SK-N-SH (cell line): ENCODE results near the gene CHST15. TPM values are rescaled to one million over a fixed set of nuclear protein-coding genes. Genes with fewer than 3 reads are reported as not detected.

Experiments
- CTCF ChIA-PET: fragments of 300-600, 350-600 bp; formaldehyde crosslinking; extraction: SDS; loops from one replicate; lab custom pipeline; 2021; lab: Yijun Ruan, JAX
- POLR2A ChIA-PET: fragments of 350-600 bp; sonication (Branson Sonifier 250); formaldehyde crosslinking; extraction: SDS; loops from one replicate; lab custom pipeline; 2020; ENCODE audit warnings: antibody characterized with exemption, inconsistent platforms; lab: Yijun Ruan, JAX
- DNase-seq: peaks from one replicate; pipeline ENCODE4 v3.0.0; 2012
- H2AFZ ChIP-seq: fragments of 200-600 bp; sonication (generic); 2 replicates; pipeline ENCODE4 v1.8.1; 2016; ENCODE audit warnings: antibody characterized with exemption, mild to moderate bottlenecking, low read depth
- H3F3A ChIP-seq: fragments of 200-600 bp; sonication (generic); replicated peaks from 2 replicates; pipeline ENCODE3; 2016; ENCODE audit warnings: antibody characterized with exemption, mild to moderate bottlenecking; ENCODE audit not compliant: insufficient read depth
- H3K27ac ChIP-seq, 2 experiments: fragments of 200-500 bp in 1 of 2; fragments of 200-600 bp in 1 of 2; sonication (Bioruptor generic) in 1 of 2; sonication (generic), shearing (Covaris generic) in 1 of 2; 2 replicates each; pipeline versions ENCODE4 v1.5.1 to v1.6.1; 2014 to 2016; ENCODE audit warnings: low read depth in 2 of 2, inconsistent platforms in 1 of 2, low read length in 1 of 2, mild to moderate bottlenecking in 1 of 2, mixed read lengths in 1 of 2
- H3K27me3 ChIP-seq: fragments of 200-600 bp; sonication (generic), shearing (Covaris generic); 2 replicates; pipeline ENCODE4 v1.6.1; 2016; ENCODE audit warnings: mixed run types; ENCODE audit not compliant: insufficient read depth
- H3K36me3 ChIP-seq, 2 experiments: fragments of 200-500 bp in 1 of 2; fragments of 200-600 bp in 1 of 2; sonication (Bioruptor generic) in 1 of 2; sonication (generic) in 1 of 2; replicated peaks in 1 of 2; 2 replicates each; pipeline versions ENCODE3 to v1.5.1; 2014 to 2016; ENCODE audit warnings: low read length in 1 of 2, mild to moderate bottlenecking in 1 of 2; ENCODE audit not compliant: insufficient read depth in 2 of 2, control insufficient read depth in 1 of 2
- H3K4me1 ChIP-seq, 2 experiments: fragments of 200-500 bp in 1 of 2; fragments of 200-600 bp in 1 of 2; sonication (Bioruptor generic) in 1 of 2; sonication (generic), shearing (Covaris generic) in 1 of 2; 2 replicates each; pipeline versions ENCODE4 v1.5.1 to v1.6.1; 2014 to 2016; ENCODE audit warnings: low read depth in 1 of 2, low read length in 1 of 2, mixed run types in 1 of 2; ENCODE audit not compliant: insufficient read depth in 2 of 2, control insufficient read depth in 1 of 2
- H3K4me2 ChIP-seq: fragments of 200-600 bp; sonication (generic), shearing (Covaris generic); 2 replicates; pipeline ENCODE4 v1.6.1; 2017; ENCODE audit warnings: mixed run types
- H3K4me3 ChIP-seq, 2 experiments: fragments of 200-500 bp in 1 of 2; fragments of 200-600 bp in 1 of 2; sonication (Bioruptor generic) in 1 of 2; sonication (generic), shearing (Covaris generic) in 1 of 2; 2 replicates each; pipeline versions ENCODE4 v1.5.1 to v1.8.1; 2014 to 2016; ENCODE audit warnings: low read depth in 2 of 2, inconsistent platforms in 1 of 2, low read length in 1 of 2, mild to moderate bottlenecking in 1 of 2, mixed read lengths in 1 of 2, moderate library complexity in 1 of 2
- H3K79me2 ChIP-seq: fragments of 200-600 bp; sonication (generic); 2 replicates; pipeline ENCODE4 v1.8.1; 2017; ENCODE audit warnings: mild to moderate bottlenecking; ENCODE audit not compliant: insufficient read depth
- H3K9ac ChIP-seq: fragments of 200-600 bp; sonication (generic); 2 replicates; pipeline ENCODE4 v1.6.1; 2017; ENCODE audit warnings: mixed run types
- H3K9me2 ChIP-seq: fragments of 200-600 bp; sonication (generic); 2 replicates; pipeline ENCODE4 v1.6.1; 2017; ENCODE audit warnings: mixed run types
- H3K9me3 ChIP-seq: fragments of 200-600 bp; sonication (generic); 2 replicates; pipeline ENCODE4 v1.6.1; 2017; ENCODE audit warnings: mixed run types, mild to moderate bottlenecking, moderate library complexity
- H4K20me1 ChIP-seq: fragments of 200-600 bp; sonication (generic); 2 replicates; pipeline ENCODE4 v1.6.1; 2017; ENCODE audit warnings: mild to moderate bottlenecking, mixed run types; ENCODE audit not compliant: insufficient read depth
- CHD2 ChIP-seq: fragments of 150-350 bp; IDR thresholded peaks from 2 replicates; pipeline ENCODE4 v1.6.1; 2018; ENCODE audit warnings: low read length; ENCODE audit not compliant: partially characterized antibody
- CTCF ChIP-seq: fragments of 200-600 bp; sonication (generic); IDR thresholded peaks from 2 replicates; pipeline ENCODE4 v1.6.1; 2017; ENCODE audit warnings: antibody characterized with exemption, mild to moderate bottlenecking, moderate library complexity
- ELF1 ChIP-seq: IDR thresholded peaks from 2 replicates; pipeline ENCODE4 v1.4.0; 2012
- EP300 ChIP-seq, 2 experiments: IDR thresholded peaks; 2 replicates each; pipeline versions ENCODE4 v1.4.0 to v1.6.1; 2012; ENCODE audit warnings: borderline replicate concordance in 1 of 2, low read depth in 1 of 2, low read length in 1 of 2
- FOSL2 ChIP-seq: IDR thresholded peaks from 2 replicates; pipeline ENCODE4 v1.4.0; 2012; ENCODE audit warnings: low read depth, mild to moderate bottlenecking, moderate library complexity, borderline replicate concordance
- FOXM1 ChIP-seq: IDR thresholded peaks from 2 replicates; pipeline ENCODE4 v1.4.0; 2012; ENCODE audit warnings: low read depth, mild to moderate bottlenecking
- GATA2 ChIP-seq: sonication (generic); formaldehyde crosslinking; IDR thresholded peaks from 2 replicates; pipeline ENCODE4 v1.5.0; 2020; ENCODE audit warnings: mild to moderate bottlenecking, missing genetic modification reagents
- IRF3 ChIP-seq: fragments of 150-350 bp; IDR thresholded peaks from 2 replicates; pipeline ENCODE4 v1.6.1; 2016; ENCODE audit warnings: mild to moderate bottlenecking, low read depth, low read length
- JUND ChIP-seq: IDR thresholded peaks from 2 replicates; pipeline ENCODE4 v1.4.0; 2012
- MAX ChIP-seq: IDR thresholded peaks from 2 replicates; pipeline ENCODE4 v1.4.0; 2012; ENCODE audit warnings: low read depth
- MXI1 ChIP-seq: IDR thresholded peaks from 2 replicates; pipeline ENCODE4 v1.6.1; 2012; ENCODE audit warnings: mild to moderate bottlenecking, low read depth, low read length, improper control_type of control experiment
- NFIC ChIP-seq: IDR thresholded peaks from 2 replicates; pipeline ENCODE4 v1.4.0; 2012; ENCODE audit warnings: borderline replicate concordance
- PBX3 ChIP-seq: IDR thresholded peaks from 2 replicates; pipeline ENCODE4; 2012
- RAD21 ChIP-seq: IDR thresholded peaks from 2 replicates; pipeline ENCODE4 v1.6.1; 2012; ENCODE audit warnings: mild to moderate bottlenecking, low read length
- RCOR1 ChIP-seq: fragments of 150-350 bp; IDR thresholded peaks from 2 replicates; pipeline ENCODE4 v1.6.1; 2017; ENCODE audit warnings: antibody characterized with exemption, low read length
- RXRA ChIP-seq: IDR thresholded peaks from 2 replicates; pipeline ENCODE4 v1.4.0; 2012; ENCODE audit warnings: low read depth, mild to moderate bottlenecking, borderline replicate concordance
- SMC3 ChIP-seq: IDR thresholded peaks from 2 replicates; pipeline ENCODE4 v1.6.1; 2012; ENCODE audit warnings: low read depth, low read length, improper control_type of control experiment
- TAF1 ChIP-seq: IDR thresholded peaks from 2 replicates; pipeline ENCODE4 v1.6.1; 2012; ENCODE audit warnings: low read depth, mild to moderate bottlenecking, low read length, moderate library complexity, borderline replicate concordance
- YY1 ChIP-seq: IDR thresholded peaks from 2 replicates; pipeline ENCODE4 v1.4.0; 2012; ENCODE audit warnings: low read depth, mild to moderate bottlenecking
- WGBS: methylation state at CpG from one replicate; pipeline ENCODE4 v1.1.6; 2017; ENCODE audit warnings: low lambda C conversion rate; 5-methylcytosine and 5-hydroxymethylcytosine counted together
- polyA plus RNA-seq, 3 experiments: library from polyadenylated mRNA; depleted of rRNA; stranded (reverse); fragments of >200 nt; gene quantifications; 2 replicates each; pipeline ENCODE4 v1.2.3, GENCODE V29; 2012

CHST15 gene
- polyA plus RNA-seq, 1 of the 3 experiments (the other 2 are of a cell fraction), result 0.02 TPM

GRCh38 chr10:123997486-123998196, 95.8 kb downstream of the CHST15 start (continued):
- TF ChIP-seq PBX3, result no peak
- TF ChIP-seq GATA2 (CRISPR knock-in tag), result no peak
- no peak for TF ChIP-seq RAD21
- no peak for TF ChIP-seq CHD2
- TF ChIP-seq, all 33 proteins: peak for 0

- H3K9me2 ChIP-seq, result no peaks in the 10 kb centered on the region
- CTCF ChIA-PET, result interaction anchor here (1.1 to 19.4 kb wide), 18 partner anchors 8 to 414 kb away, joined by 3 to 520 read pairs (median 21); no protein-coding TSS in a partner anchor
- no peaks in the 10 kb centered on the region for H3K36me3 ChIP-seq
- POLR2A ChIA-PET, result no interaction called here
- no peaks in the 10 kb centered on the region for H3F3A ChIP-seq
- no peaks in the 10 kb centered on the region for H3K79me2 ChIP-seq
- H2AFZ ChIP-seq, result no peak overlapping the region
- H4K20me1 ChIP-seq, result no peaks in the 10 kb centered on the region
- no peak for TF ChIP-seq FOXM1
- TF ChIP-seq GATA2 (CRISPR knock-in tag), result no peak
- TF ChIP-seq EP300 (IDR thresholded peaks at IDR 0.05; ENCODE audit: borderline replicate concordance in 1 of 2, low read depth in 1 of 2, low read length in 1 of 2), result no peak
- no peak for TF ChIP-seq CTCF
- TF ChIP-seq JUND, result no peak
- no peak for TF ChIP-seq RXRA
- no peak for TF ChIP-seq YY1
- no peak overlapping the region for H3K4me2 ChIP-seq
- no peaks in the 10 kb centered on the region for H3K27me3 ChIP-seq
- no peak overlapping the region for H3K9ac ChIP-seq
- no peak overlapping the region for H3K4me3 ChIP-seq
- H3K9me3 ChIP-seq, result no peaks in the 10 kb centered on the region
- H3K4me1 ChIP-seq, result no peaks in the 10 kb centered on the region; a peak in 1 of 4 replicates
- no peak overlapping the region for H3K27ac ChIP-seq
- DNase-seq, result peak; percentile 7
- WGBS, result 66% methylated on average over 6 of the region's 6 CpGs
Observed at GRCh38 chr10:123997013-123997412, 96.4 kb downstream of the CHST15 start.

GRCh38 chr10:123996302-123996701, 97.1 kb downstream of the CHST15 start:
- H3K4me2 ChIP-seq, result no peak overlapping the region
- ChIA-PET CTCF (interaction anchor here (0.6 to 19.4 kb wide), 37 partner anchors 9 to 437 kb away, joined by 3 to 520 read pairs (median 8); partner anchors contain the start of gene CHST15), POLR2A (no interaction called here)
- DNase-seq, result no peak
- no peak overlapping the region for H2AFZ ChIP-seq
- no peaks in the 10 kb centered on the region for H3K27me3 ChIP-seq
- no peaks in the 10 kb centered on the region for H3K9me2 ChIP-seq
- no peak overlapping the region for H3K4me3 ChIP-seq
- no peaks in the 10 kb centered on the region for H3K9me3 ChIP-seq
- H3K79me2 ChIP-seq, result no peaks in the 10 kb centered on the region
- WGBS, result 34% methylated on average over 3 of the region's 7 CpGs
- no peaks in the 10 kb centered on the region for H4K20me1 ChIP-seq
- H3K36me3 ChIP-seq, result no peaks in the 10 kb centered on the region
- no peak overlapping the region for H3K27ac ChIP-seq
- H3F3A ChIP-seq, result no peaks in the 10 kb centered on the region
- no peaks in the 10 kb centered on the region; a peak in 1 of 4 replicates for H3K4me1 ChIP-seq
- no peak overlapping the region for H3K9ac ChIP-seq
- TF ChIP-seq IRF3 (no peak), MXI1 (no peak), RCOR1 (no peak), FOSL2 (no peak), JUND (no peak), CTCF (no peak), ELF1 (no peak), EP300 (IDR thresholded peaks at IDR 0.05; ENCODE audit: borderline replicate concordance in 1 of 2, low read depth in 1 of 2, low read length in 1 of 2) (no peak), FOXM1 (no peak), MAX (no peak), TAF1 (no peak), SMC3 (no peak), NFIC (no peak)
